NCI-H2171 (cell line): ENCODE results near the gene ACIN1.
"Not testable (repeated sequence)": the region's sequence is repeated elsewhere in the genome, so short reads cannot be mapped to it uniquely, and the experiment has no call there.

Source experiments
- DNase-seq: peaks from one replicate; lab custom pipeline; 2025; lab: John Stamatoyannopoulos, UW

Gene ACIN1

GRCh38 chr14:23122086-23122485 lies 27.1 kb upstream of the ACIN1 start:
- DNase-seq = no peak

- DNase-seq = no peak
Observed at GRCh38 chr14:23121361-23121771, 26.4 kb upstream of the ACIN1 start.

DNA sequence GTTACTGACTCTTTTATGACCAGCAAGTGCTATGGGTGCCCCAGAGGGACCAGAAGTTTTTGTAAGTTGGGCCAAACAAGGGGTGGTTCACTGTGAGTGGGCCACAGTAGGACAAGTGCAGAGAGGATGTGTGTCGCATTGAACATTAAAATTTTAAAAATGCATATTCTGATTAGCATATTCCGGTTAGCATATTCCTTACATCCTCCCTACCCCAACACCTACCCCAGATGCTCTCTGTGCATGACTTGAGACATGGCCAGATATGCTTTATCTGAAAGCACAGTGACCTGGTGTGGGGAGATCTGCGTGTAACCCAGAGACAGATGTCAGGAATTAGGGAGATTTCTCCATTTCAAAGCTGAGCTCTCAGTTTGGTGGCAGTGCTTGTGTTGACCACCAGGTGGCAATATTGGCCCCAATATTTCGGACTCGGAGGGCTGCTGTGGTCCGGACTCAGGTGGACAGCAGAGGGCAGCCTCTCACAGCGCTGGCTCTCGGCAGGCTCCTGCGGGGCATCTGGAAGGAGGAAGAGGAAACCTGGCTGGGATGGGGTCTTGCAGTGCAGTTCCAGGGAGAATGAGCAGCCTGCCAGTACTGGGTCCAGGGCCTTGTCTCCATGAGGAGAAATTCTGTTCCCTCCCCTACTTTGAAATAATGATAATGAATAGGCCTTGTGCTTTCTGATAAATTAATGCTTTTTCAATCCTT lies 25.8 kb upstream of the ACIN1 start:
- peak; percentile 87 for DNase-seq

GRCh38 chr14:23119363-23120327 lies 24.7 kb upstream of the ACIN1 start:
- DNase-seq = no peak

DNA sequence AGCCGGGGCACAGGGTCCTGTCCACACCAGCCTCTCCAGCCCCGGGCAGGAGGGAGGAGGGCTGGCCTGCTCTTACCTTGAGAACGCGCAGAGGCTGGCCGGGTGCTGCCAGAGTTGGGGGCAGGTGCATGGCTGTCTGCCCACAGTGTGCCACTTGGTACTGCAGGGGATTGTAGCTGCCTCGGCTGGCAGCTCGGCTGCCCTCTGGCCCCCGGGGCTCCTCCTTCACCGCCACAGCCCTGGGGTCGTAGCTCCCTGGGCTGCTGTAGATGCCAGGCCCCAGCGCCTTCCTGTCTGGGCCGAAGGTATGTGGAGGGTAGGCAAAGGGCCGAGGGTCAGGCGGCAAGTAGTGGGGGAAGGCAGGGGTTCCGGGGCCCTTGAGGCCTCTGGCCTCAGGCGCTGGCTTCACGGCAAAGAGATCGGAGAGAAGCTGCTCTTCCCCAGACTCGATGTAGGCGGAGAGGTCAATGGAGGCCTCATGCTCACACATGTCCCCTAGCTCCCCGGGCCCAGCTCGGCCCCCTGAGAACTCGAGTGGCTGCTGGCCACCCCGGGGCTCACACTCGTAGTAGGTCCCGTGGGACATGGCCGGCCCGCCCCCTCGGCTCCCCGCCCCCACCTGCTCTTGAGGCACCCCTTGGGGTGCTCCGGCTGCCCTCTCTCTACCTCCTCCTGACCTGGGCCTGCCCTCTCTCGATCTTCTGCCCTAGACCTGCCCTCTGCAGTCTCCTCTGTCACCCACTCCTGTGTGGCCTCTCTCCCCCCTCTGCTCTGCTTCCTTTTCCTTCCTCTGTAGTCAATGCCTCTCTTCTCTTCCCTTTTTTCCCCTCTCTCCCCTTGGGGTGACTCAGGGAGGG lies 23.8 kb upstream of the ACIN1 start, which contains the start of gene CEBPE:
Gene CEBPE (minus strand): TSS at position 750 of the 857 bp plus-strand sequence. CDS start 164 bp downstream, at position 586.
- DNase-seq = no peak

GRCh38 chr14:23117371-23118020 lies 22.6 kb upstream of the ACIN1 start:
- no peak for DNase-seq

- DNase-seq = no peak
Observed at GRCh38 chr14:23115918-23116317, 21.0 kb upstream of the ACIN1 start.

- no peak for DNase-seq
Observed at GRCh38 chr14:23115039-23115731, 20.2 kb upstream of the ACIN1 start.

DNA sequence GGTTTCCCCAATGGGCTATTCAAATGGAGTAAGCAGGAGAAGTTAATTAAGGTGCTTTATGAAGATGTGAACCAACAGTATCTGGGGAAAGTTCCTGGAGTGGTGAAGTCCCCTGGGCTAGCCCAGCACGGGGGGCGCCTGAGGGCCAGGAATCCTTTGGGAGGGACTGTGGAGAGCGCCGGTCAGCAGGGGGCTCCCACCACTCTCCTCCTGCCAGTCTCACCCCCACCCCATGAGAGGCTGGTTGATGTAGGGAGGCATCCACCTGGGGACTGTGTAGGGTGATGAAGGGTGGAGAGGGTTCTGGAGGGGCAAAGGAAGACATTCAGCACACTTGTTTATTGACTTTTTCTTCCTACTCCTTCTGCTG lies 19.7 kb upstream of the ACIN1 start:
- DNase-seq = no peak

DNA sequence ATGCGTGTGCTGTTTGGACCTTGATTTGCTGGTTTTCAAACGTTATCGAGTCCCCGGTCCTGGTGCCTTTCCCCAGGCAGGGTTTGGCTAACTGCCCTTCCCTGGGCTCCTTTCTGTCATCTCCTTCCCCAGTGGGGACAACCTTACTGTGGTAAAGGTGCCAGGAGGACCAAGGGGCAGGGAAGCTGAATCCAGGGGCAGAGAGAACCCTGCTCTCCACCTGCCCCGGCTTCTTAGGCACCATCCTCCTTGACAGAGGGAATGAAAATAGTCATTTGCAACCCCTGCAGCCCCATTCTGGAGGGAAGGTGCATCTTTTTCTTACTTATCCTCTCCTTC lies 19.2 kb upstream of the ACIN1 start:
- DNase-seq = no peak

DNA sequence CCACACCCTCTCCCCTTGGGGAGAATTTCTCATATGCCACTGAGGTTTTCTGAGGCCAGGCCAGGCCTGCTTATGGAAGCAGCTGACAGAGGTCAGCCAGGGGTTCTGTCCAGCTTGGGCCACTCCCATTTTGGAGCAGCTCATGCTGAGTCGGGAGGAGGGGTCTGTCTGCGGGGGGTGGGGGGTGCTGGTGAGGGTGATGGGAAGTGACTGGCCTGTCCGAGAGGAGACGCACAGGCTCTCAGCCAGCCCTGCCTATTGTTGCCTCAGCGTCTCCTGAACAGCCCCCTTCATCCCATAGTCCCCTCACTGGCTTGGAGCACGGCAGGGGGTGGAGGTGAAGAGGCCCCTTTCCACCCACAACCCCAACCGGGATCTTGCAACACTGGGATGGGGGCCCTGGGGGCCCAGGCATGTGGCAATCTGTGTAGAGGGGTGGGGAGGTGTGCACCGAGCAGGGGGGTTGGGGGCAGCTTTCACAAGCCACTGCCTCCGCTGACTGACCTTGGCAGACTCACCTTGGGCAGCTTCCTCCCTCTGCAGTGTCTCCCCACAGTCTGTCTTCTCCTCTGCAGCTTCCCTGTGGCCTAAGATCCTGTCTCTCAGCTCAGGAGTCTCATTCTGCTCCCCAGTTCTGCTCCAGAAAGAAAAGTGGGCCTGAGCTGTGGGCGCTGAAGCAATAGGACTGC lies 18.6 kb upstream of the ACIN1 start:
- DNase-seq = no peak

GRCh38 chr14:23112359-23113178 lies 17.6 kb upstream of the ACIN1 start:
- DNase-seq = no peak

DNA sequence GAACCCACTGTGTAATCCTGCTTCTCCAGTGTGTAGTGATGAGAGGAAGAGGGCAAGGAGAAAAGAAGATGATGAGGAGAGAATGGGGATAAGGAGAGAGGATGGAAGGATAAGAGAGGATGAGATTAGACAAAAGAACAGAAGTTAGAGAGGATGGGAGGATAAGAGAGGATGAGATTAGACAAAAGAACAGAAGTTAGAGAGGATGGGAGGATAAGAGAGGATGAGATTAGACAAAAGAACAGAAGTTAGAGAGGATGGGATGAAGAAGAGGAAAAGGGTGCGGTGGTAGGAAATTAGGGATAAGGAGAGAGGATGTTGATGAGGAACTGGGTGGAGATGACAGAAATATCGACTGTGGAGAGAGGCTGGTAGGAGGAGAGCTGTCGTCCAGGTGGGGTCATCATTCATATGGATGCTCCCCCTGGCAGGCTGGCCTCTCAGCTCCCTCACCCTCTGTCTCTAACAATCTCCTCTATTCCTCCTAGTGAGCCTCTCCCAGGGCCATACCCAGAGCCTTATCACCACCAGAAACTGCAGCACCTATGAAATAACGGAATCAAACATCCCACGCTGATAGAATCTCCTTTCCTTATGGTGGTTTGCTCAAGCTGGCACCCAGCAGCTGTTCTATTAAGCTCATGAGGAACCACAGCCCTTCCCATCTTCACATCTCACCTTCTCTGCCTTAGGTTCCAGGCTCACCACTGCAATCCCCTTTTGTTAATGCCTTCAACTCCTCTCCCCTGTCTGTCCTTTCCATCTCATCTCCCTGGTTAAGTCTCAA lies 15.8 kb upstream of the ACIN1 start:
- DNase-seq = no peak

DNA sequence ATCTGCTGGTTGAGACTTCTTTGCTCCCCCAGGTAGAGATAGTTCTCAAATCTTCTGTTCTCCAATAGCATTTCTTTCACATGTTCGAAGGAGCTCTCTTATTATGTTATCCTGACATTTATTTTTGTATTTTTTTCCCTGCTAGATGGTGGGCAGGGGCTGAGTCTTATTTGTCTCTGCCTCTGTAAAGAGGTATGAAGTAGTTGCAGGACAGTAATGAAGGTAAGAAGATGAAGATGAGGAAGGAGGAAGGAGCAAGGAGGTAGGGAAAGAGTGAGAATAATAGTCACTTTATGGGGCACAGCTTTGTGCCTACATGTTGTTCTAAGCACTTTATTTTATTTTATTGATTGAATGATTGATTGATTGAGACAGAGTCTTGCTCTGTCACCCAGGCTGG lies 14.8 kb upstream of the ACIN1 start:
- DNase-seq = no peak

- not testable (repeated sequence) for DNase-seq
Observed at GRCh38 chr14:23108169-23108568, 13.2 kb upstream of the ACIN1 start.

DNA sequence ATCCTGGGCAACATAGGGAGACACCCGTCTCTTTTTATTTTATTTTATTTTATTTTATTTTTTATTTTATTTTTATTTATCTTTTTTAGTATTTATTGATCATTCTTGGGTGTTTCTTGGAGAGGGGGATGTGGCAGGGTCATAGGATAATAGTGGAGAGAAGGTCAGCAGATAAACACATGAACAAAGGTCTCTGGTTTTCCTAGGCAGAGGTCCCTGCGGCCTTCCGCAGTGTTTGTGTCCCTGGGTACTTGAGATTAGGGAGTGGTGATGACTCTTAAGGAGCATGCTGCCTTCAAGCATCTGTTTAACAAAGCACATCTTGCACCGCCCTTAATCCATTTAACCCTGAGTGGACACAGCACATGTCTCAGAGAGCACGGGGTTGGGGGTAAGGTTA lies 12.7 kb upstream of the ACIN1 start:
- DNase-seq = not testable (repeated sequence)

DNA sequence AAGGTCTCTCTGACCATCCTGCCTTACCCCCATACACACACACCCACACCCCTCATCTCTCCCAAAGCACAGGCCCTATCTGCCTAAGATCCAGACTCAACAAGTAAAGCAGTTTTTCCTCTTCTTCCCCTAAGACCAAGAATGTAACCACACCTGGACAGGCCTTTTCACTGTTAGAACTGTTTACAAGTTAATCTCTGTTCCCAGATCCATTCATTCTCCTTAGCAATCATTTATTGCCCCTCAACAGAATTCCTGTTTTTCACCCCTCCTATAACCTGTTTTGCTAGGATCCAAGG lies 11.8 kb upstream of the ACIN1 start:
- no peak for DNase-seq

DNA sequence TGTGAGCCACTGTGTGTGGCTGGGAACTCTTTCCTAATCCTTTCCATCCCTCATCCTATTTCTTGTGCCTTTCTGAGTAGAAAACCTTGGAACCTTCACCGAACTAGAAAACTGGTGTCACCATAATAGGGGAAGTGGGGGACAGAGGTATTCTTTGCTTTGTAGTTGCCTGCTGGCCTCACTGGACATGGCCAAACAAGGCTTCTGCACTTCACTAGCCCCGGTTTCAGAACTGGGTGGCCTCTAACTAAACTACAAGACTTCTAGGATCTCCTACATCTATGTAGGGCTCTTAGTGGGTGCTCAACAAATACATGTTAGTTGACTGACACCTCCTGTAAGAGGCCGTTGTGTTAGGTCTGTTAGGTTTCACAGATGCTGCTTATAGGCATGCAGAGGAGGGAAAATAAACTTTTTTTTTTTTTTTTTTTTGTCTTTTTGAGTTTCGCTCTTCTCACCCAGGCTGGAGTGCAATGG lies 10.4 kb upstream of the ACIN1 start:
- no peak for DNase-seq
